K562 (cell line): Measurements from ENCODE around the gene PNPLA1. TPM values are rescaled to one million over a fixed set of nuclear protein-coding genes. Genes with fewer than 3 reads are reported as not detected.
A peak's percentile ranks its signal among the peaks of the same experiment; 100 is the strongest.

ENCODE experiments used
- ATAC-seq: fragments of 200-7000 bp; cut with Tn5 transposase; 3 replicates; pipeline ENCODE4 v1.9.1; 2020; ENCODE audit warnings: moderate library complexity
- BruUV-seq: library from RNA; stranded (reverse); fragments of 400-500 nt; replicated peaks from 2 replicates; lab custom pipeline; 2021; lab: Mats Ljungman, UMichigan
- CTCF ChIA-PET: fragments of 300-600 bp; formaldehyde crosslinking; extraction: SDS; loops from one replicate; lab custom pipeline; 2021; ENCODE audit warnings: low intra/inter-chr PET ratio; lab: Yijun Ruan, JAX
- POLR2A ChIA-PET: fragments of 300-600, 350-650 bp; sonication (Branson Sonifier 250); formaldehyde crosslinking; extraction: SDS; loops from one replicate; lab custom pipeline; 2021; ENCODE audit warnings: antibody characterized with exemption, inconsistent platforms; lab: Yijun Ruan, JAX
- DNase-seq, 4 experiments: peaks; one replicate each; pipeline versions ENCODE4 v3.0.0 to v3.0.0-alpha.2; 2011 to 2018; ENCODE audit warnings: low spot score in 3 of 4, mixed read lengths in 3 of 4; ENCODE audit errors: extremely low read depth in 1 of 4
- FAIRE-seq: peaks from 2 replicates; lab custom pipeline; 2011; peaks lifted over from hg19 to GRCh38; lab: Jason Lieb, UNC
- H2AFZ ChIP-seq: 2 replicates; pipeline ENCODE4 v1.6.0; 2011; ENCODE audit warnings: low read depth, low read length, control low read depth, inconsistent platforms
- H3K27ac ChIP-seq: fragments of 200-600 bp; 3 replicates; pipeline ENCODE4 v1.8.0; 2011; ENCODE audit warnings: low read depth, mild to moderate bottlenecking, control low read depth, inconsistent platforms, low read length, moderate library complexity, mixed read lengths; ENCODE audit errors: extremely low read depth
- H3K27me3 ChIP-seq, 2 experiments: fragments of 300-600 bp in 1 of 2; 2 replicates in 1 of 2; 3 replicates in 1 of 2; pipeline versions ENCODE4 v1.6.0 to v1.8.0; 2011; ENCODE audit warnings: inconsistent platforms in 2 of 2, low read length in 2 of 2, mild to moderate bottlenecking in 1 of 2, mixed read lengths in 1 of 2, moderate library complexity in 1 of 2; ENCODE audit not compliant: control insufficient read depth in 2 of 2, insufficient read depth in 2 of 2
- H3K36me3 ChIP-seq: fragments of 300-600 bp; 3 replicates; pipeline ENCODE4 v1.8.0; 2011; ENCODE audit warnings: mild to moderate bottlenecking, low read length, inconsistent platforms; ENCODE audit not compliant: control insufficient read depth, insufficient read depth
- H3K4me1 ChIP-seq, 2 experiments: fragments of 200-600 bp in 1 of 2; replicated peaks in 1 of 2; 2 replicates in 1 of 2; 3 replicates in 1 of 2; pipeline versions ENCODE4 v1.5.1 to v1.8.0; 2011; ENCODE audit warnings: inconsistent platforms in 2 of 2, low read length in 2 of 2, mild to moderate bottlenecking in 1 of 2, mixed read lengths in 1 of 2, moderate library complexity in 1 of 2; ENCODE audit not compliant: control insufficient read depth in 2 of 2, insufficient read depth in 2 of 2
- H3K4me2 ChIP-seq: 2 replicates; pipeline ENCODE4 v1.6.1; 2011; ENCODE audit warnings: low read length, control low read depth, inconsistent platforms, mixed read lengths; ENCODE audit not compliant: insufficient read depth
- H3K4me3 ChIP-seq: fragments of 200-600 bp; sonication (generic), shearing (Covaris generic); 2 replicates; pipeline ENCODE4 v1.5.1; 2016; ENCODE audit warnings: control low read depth, inconsistent platforms
- H3K79me2 ChIP-seq: fragments of 200-600 bp; 3 replicates; pipeline ENCODE4 v1.8.0; 2011; ENCODE audit warnings: low read length, inconsistent platforms; ENCODE audit not compliant: control insufficient read depth, insufficient read depth
- H3K9ac ChIP-seq, 2 experiments: 2 replicates each; pipeline versions ENCODE4 v1.6.0 to v1.6.1; 2011; ENCODE audit warnings: low read depth in 2 of 2, low read length in 2 of 2, control low read depth in 1 of 2, inconsistent platforms in 1 of 2, mild to moderate bottlenecking in 1 of 2, mixed read lengths in 1 of 2; ENCODE audit not compliant: insufficient read depth in 1 of 2
- H3K9me1 ChIP-seq: one replicate; pipeline ENCODE4 v1.6.0; 2011; ENCODE audit warnings: inconsistent platforms, mild to moderate bottlenecking, low read length, moderate library complexity; ENCODE audit not compliant: control insufficient read depth, insufficient read depth
- H3K9me3 ChIP-seq: replicated peaks from 2 replicates; pipeline ENCODE4 v1.5.1; 2011; ENCODE audit warnings: low read depth, low read length, inconsistent platforms; ENCODE audit not compliant: control insufficient read depth, insufficient read depth
- H4K20me1 ChIP-seq: replicated peaks from 2 replicates; pipeline ENCODE4 v1.6.1; 2011; ENCODE audit warnings: low read length, inconsistent platforms, mixed read lengths; ENCODE audit not compliant: control insufficient read depth, insufficient read depth
- ATF7 ChIP-seq: fragments of 450-650 bp; IDR thresholded peaks from 2 replicates; pipeline ENCODE4 v1.7.1; 2014; ENCODE audit warnings: mild to moderate bottlenecking, moderate library complexity
- NFIC ChIP-seq: fragments of 450-650 bp; IDR thresholded peaks from 2 replicates; pipeline ENCODE4 v1.6.1; 2017; ENCODE audit warnings: mild to moderate bottlenecking, inconsistent platforms
- SP1 ChIP-seq: sonication (generic); formaldehyde crosslinking; IDR thresholded peaks from 2 replicates; pipeline ENCODE4 v1.8.1; 2022; ENCODE audit warnings: mild to moderate bottlenecking, missing genetic modification reagents
- WGBS: fragments of 100-300 bp; shearing (Covaris generic); methylation state at CpG from one replicate; pipeline ENCODE4 v1.1.6; 2016; ENCODE audit warnings: low coverage, mixed read lengths; ENCODE audit not compliant: insufficient coverage; ENCODE audit errors: missing lambda C conversion rate; 5-methylcytosine and 5-hydroxymethylcytosine counted together
- in situ Hi-C: fragments of 300-500 bp; cut with MboI; formaldehyde crosslinking; loops from 4 replicates; pipeline ENCODE4 v1.15.0; 2018; ENCODE audit warnings: inconsistent platforms, mixed read lengths
- intact Hi-C: fragments of 100-400 bp; cut with micrococcal nuclease; formaldehyde crosslinking; loops from 2 replicates; pipeline ENCODE4 v1.14.2; 2022
- polyA plus RNA-seq, 8 experiments: library from polyadenylated mRNA; depleted of rRNA in 4 of 8; stranded (reverse) in 5 of 8; unstranded in 3 of 8; fragments of >200 nt; fragmentation: Nextera tagmentation in 2 of 8; fragmentation: Illumina TruSeq in 1 of 8; extraction: Ambion mirVana in 2 of 8; extraction: Trizol in 1 of 8; gene quantifications; 2 replicates each; pipeline versions ENCODE4 v1.2.1 to v1.2.3, GENCODE V29; 2011 to 2014; ENCODE audit warnings: inconsistent platforms in 1 of 8, missing spikeins in 1 of 8
- total RNA-seq, 7 experiments: library from RNA; depleted of rRNA in 6 of 7; stranded (reverse); fragments of >200 nt in 6 of 7; fragmentation: Illumina TruSeq in 2 of 7; extraction: Trizol in 2 of 7; gene quantifications; 2 replicates each; pipeline versions ENCODE4 v1.2.1 to v1.2.3, GENCODE V29; 2011 to 2021; ENCODE audit warnings: low replicate concordance in 1 of 7
- TF ChIP-seq, protein P1 (sequence below): fragments of 250-450 bp; sonication (Bioruptor Pico); IDR thresholded peaks from 2 replicates; pipeline ENCODE4 v1.9.0; 2021; ENCODE audit warnings: mild to moderate bottlenecking, inconsistent platforms
- TF ChIP-seq, protein P2 (sequence below), 2 experiments: fragments of 450-650 bp; IDR thresholded peaks; 2 replicates each; pipeline ENCODE4 v1.6.1; 2016

PNPLA1 gene
- total and polyA plus RNA-seq, 9 of the 15 experiments (the other 6 are each of a cell fraction or from before 2014, with no cell fraction given): 0.04 to 0.27 (median 0.13) TPM; not detected in 2

DNA sequence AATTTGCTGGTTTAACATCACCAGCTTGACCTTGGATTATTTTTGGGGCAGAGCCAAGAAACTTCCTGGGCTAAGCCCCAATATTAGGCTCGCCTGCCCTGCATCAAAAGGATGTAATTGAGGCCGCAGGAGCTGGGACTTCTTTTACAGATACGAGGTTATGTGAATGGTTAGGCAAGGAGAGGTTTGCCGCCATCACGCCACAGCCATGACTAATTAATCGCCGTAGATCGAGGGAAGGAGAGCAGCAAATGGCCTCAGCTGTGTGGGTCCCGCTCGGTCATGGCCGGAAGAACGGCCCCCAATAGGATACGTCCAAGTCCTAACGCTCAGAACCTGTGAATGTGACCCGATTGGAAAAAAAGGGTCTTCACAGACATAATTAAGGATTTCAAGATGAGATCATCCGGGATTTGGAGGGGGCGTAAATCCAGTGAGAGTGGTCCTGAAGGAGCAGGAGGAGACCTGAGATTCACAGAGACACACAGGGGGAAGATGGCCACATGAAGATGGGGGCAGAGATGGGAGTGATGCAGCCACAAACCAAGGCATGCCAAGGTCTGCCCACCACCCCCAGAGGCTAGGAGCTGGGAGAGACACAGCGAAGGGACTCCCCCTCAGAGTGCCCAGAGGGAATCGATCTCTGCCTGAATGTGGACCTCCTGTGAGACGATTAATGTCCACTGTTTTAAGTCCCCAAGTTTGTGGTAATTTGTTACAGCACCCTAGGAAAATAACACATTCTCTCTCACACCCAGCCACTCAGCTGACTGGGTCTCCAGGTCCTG is 76.8 kb downstream of the PNPLA1 start:
- BruUV-seq: no TSS peak
- no peaks in the 10 kb centered on the region for H3K9me3 ChIP-seq
- no peak for ATAC-seq

More for the DNA sequence above, 76.8 kb downstream of the PNPLA1 start:
- DNase-seq: no peak
- Histone ChIP-seq H2AFZ (no peak overlapping the region), H3K36me3 (no peaks in the 10 kb centered on the region), H3K4me1 (peaks cover 28 to 33% of the 10 kb centered on the region in 2 experiments), H4K20me1 (peaks cover 9% of the 10 kb centered on the region; the same call in 1 of the 2 replicates), H3K9ac (0 out of 4 replicates have a peak overlapping the region, but pooled peaks of 1 of the 2 experiments have one; percentile 59), H3K4me3 (no peak overlapping the region), H3K27ac (no peak overlapping the region), H3K27me3 (peaks cover 0 to 9% of the 10 kb centered on the region in 2 experiments; a peak in 1 of 5 replicates), H3K4me2 (no peak overlapping the region), H3K79me2 (no peaks in the 10 kb centered on the region), H3K9me1 (no peaks in the 10 kb centered on the region)
- WGBS: 79% methylated on average over 20 of the region's 20 CpGs
- POLR2A ChIA-PET: interaction anchor here (0.6 to 3.6 kb wide), 3 partner anchors 11 to 989 kb away, joined by 3 to 15 read pairs (median 3); no protein-coding TSS in a partner anchor
- CTCF ChIA-PET: no interaction called here
- TF ChIP-seq NFIC (peak; percentile 67), SP1 (CRISPR knock-in tag) (no peak), ATF7 (no peak)
- TF ChIP-seq, protein P1, sequence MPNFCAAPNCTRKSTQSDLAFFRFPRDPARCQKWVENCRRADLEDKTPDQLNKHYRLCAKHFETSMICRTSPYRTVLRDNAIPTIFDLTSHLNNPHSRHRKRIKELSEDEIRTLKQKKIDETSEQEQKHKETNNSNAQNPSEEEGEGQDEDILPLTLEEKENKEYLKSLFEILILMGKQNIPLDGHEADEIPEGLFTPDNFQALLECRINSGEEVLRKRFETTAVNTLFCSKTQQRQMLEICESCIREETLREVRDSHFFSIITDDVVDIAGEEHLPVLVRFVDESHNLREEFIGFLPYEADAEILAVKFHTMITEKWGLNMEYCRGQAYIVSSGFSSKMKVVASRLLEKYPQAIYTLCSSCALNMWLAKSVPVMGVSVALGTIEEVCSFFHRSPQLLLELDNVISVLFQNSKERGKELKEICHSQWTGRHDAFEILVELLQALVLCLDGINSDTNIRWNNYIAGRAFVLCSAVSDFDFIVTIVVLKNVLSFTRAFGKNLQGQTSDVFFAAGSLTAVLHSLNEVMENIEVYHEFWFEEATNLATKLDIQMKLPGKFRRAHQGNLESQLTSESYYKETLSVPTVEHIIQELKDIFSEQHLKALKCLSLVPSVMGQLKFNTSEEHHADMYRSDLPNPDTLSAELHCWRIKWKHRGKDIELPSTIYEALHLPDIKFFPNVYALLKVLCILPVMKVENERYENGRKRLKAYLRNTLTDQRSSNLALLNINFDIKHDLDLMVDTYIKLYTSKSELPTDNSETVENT: 0 out of 2 replicates have a peak, but pooled peaks have one; percentile 3
- TF ChIP-seq, protein P2, sequence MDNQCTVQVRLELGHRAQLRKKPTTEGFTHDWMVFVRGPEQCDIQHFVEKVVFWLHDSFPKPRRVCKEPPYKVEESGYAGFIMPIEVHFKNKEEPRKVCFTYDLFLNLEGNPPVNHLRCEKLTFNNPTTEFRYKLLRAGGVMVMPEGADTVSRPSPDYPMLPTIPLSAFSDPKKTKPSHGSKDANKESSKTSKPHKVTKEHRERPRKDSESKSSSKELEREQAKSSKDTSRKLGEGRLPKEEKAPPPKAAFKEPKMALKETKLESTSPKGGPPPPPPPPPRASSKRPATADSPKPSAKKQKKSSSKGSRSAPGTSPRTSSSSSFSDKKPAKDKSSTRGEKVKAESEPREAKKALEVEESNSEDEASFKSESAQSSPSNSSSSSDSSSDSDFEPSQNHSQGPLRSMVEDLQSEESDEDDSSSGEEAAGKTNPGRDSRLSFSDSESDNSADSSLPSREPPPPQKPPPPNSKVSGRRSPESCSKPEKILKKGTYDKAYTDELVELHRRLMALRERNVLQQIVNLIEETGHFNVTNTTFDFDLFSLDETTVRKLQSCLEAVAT (IDR thresholded peaks at IDR 0.05): peak in 1 of 2 experiments; percentile 50; a peak in 1 of 4 replicates
- in situ Hi-C loops (no loop called here), intact Hi-C loops (no loop called here)
- no peak for FAIRE-seq
